ENCODE measurements around the gene TMX3.

The TMX3 gene, protein sequence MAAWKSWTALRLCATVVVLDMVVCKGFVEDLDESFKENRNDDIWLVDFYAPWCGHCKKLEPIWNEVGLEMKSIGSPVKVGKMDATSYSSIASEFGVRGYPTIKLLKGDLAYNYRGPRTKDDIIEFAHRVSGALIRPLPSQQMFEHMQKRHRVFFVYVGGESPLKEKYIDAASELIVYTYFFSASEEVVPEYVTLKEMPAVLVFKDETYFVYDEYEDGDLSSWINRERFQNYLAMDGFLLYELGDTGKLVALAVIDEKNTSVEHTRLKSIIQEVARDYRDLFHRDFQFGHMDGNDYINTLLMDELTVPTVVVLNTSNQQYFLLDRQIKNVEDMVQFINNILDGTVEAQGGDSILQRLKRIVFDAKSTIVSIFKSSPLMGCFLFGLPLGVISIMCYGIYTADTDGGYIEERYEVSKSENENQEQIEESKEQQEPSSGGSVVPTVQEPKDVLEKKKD

DNA sequence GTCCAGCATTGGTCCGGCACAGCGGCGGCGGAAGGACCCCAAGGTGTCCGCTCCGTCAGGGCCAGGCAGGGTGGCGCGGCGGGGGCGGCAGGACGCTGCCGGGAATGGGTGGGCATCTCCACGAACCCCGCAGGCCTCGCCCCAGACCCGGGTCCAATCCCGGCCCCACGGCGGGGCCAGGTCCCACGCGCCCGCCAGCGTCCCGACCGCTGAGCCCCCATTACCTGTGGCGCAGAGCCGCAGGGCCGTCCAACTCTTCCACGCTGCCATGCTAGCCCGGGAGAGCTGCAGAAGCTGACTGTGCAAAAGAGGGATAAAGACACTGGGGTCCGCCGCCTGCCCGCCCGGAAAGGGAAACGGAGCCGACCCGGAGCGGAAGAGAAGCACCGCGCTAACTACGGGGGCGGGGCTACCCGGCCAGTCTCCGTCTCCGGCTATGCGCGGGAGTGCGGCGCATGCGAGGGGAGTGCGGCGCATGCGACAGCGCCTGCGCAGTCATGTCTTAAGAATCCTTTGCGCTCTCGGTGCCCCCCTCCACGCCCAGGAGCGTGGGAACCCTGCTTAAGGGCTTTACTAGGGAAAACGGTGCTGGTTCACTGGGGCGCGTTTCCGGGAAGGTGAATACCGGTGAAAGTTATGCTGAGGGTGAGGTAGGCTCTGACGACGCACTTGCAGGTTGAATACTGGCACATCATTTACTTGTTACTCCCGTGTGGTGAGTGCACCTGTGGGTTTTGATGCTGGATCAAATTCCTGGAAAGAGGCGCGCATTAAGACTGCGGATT lies at the start of gene TMX3:
Gene TMX3 (minus strand): TSS at position 397 of the 785 bp plus-strand sequence. CDS start 127 bp downstream, at position 270.
- DNase-seq: peak; percentile 90

DNA sequence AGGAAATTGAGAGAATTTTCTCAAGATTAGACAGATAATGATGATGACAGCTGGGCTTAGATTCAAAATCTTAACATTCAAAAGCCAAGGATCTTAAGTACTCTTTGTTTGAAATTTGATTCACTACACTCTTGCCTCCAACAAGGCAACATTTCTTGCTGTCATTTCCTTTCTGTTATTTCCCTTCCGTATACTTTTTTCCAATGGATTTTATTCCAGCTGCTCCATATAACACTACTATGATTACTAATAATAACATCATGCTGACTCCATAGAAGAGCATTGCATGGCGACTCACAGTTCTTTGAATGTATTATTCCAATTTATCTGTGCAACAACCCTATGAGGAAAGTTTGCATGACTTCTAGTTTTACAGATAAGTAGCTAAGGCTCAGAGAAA lies 49.1 kb upstream of the TMX3 start:
- DNase-seq: no peak

- DNase-seq: no peak
Observed at GRCh38 chr18:68763083-68763482, 48.2 kb upstream of the TMX3 start.

DNA sequence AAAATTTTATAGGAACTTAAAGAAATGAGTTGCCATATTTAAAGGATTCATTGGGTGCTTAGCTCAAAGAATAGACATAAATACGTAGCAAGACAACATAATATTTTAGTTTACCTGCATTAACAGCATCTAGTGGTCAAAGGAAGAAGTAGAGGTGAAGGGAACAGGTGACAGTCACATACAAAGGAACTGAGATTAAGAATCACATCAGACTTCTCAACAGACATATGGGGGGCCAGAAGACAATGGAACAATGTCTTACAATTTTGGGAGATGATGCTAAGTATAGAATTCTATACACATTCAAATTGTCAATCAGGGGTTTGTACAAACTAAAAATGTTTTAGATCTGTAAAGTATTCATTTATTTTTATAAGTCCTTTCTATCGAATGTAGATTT lies 44.4 kb upstream of the TMX3 start:
- DNase-seq: no peak

GRCh38 chr18:68757126-68757525 lies 42.2 kb upstream of the TMX3 start:
- DNase-seq: no peak

- no peak for DNase-seq
Observed at GRCh38 chr18:68742206-68742605, 27.3 kb upstream of the TMX3 start.

GRCh38 chr18:68740966-68741365 lies 26.1 kb upstream of the TMX3 start:
- DNase-seq: no peak

DNA sequence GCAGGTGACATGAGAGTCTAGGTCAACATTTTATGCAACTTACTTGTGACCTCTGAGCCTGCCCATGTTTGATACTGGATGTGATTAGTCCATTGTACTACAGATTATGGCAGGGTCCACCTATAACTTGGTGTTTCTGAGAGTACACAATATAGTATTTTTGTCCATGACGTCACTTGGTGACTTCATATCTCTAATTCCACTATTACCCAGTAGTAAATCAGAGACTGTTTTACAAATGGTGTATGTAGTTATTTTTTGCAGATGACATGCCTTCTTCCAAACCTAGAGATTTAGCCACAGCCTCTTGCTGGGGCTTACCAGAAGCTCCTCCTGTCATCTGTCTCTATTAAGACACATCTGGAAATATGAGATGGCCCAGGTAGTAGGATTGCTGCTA lies 24.6 kb upstream of the TMX3 start:
- no peak for DNase-seq

- no peak for DNase-seq
Observed at GRCh38 chr18:68738564-68738963, 23.7 kb upstream of the TMX3 start.

- no peak for DNase-seq
Observed at GRCh38 chr18:68735483-68736343, 20.8 kb upstream of the TMX3 start.

GRCh38 chr18:68734308-68734707 lies 19.4 kb upstream of the TMX3 start:
- DNase-seq: no peak

GRCh38 chr18:68733707-68734106 lies 18.8 kb upstream of the TMX3 start:
- DNase-seq: no peak

DNA sequence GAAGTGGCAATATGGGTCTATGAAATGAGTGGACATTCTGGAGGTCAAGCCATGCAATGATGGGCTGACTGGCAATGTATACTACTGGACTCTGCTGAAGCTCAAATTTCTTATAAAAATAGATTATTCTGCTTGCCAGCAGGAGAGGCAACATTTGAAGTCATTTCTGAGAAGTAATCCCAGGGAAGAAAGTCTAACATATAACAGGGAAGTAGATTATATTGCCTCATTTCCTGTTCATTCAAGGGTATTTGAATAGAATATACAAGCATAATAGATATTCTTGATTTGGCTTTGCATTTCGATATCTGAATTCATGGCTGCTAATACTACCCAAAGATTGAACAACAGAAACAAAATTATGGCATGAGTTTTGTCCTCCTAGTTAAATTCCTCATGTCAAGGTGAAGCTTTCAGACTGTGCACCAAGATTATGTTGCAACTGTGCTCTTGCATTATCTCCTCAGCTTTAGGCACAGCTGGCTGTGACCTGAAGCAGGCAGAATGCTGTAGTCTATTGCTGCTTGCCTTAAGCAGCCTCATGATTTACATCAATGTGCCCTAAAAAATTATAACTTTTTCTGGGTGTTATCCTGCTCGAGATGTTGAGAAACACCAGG lies 13.3 kb upstream of the TMX3 start:
- no peak for DNase-seq

- DNase-seq: no peak
Observed at GRCh38 chr18:68727506-68727905, 12.6 kb upstream of the TMX3 start.

DNA sequence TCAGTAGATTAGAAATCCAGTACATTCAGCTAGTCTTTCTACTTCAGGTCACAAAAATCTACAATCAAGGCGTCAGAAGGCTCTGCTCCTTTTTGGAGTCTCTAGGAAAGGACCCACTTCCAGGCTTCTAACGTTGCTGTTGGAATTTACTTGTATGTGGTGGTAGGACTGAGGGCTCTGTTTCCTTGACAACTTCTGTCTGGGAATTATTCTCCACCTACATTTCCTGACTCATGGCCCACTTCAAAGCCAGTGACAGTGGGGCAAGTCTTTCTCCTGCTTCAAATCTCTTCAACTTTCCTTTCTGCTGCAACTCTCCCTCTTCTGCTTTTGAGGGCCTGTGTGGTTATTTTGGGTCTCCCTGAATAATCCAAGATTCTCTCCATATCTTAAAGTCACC lies 10.4 kb upstream of the TMX3 start:
- no peak for DNase-seq

- no peak for DNase-seq
Observed at GRCh38 chr18:68724021-68724420, 9.1 kb upstream of the TMX3 start.

DNA sequence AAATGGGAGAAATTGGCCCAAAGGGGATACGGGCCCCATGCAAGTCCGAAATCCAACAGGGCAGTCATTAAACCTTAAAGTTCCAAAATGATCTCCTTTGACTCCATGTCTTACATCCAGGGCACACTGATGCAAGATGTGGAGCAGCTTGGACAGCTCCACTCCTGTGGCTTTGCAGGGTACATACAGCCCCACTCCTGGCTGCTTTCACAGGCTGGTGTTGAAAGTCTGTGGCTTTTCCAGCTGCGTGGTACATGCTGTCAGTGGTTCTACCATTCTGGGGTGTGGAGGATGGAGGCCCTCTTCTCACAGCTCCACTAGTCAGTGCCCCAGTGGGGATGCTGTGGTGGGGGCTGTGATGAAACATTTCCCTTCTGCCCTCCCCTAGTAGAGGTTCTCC lies 8.6 kb upstream of the TMX3 start:
- DNase-seq: no peak

DNA sequence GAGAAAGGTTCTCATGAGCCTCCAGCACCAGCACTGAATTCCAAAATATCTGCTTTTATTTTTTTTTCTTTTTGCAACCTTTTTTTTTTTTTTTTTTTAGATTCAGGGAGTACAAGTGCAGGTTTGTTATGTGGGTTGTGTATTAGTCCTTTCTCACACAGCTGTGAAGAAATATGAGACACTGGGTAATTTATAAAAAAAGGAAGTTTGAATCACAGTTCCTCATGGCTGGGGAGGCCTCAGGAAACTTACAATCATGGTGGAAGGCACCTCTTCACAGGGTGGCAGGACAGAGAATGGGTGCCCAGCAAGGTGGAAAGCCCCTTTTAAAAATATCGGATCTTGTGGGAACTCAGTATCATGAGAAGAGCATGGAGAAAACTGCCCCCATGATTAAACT lies 7.9 kb upstream of the TMX3 start:
- DNase-seq: no peak

- no peak for DNase-seq
Observed at GRCh38 chr18:68721681-68722583, 7.0 kb upstream of the TMX3 start.

DNA sequence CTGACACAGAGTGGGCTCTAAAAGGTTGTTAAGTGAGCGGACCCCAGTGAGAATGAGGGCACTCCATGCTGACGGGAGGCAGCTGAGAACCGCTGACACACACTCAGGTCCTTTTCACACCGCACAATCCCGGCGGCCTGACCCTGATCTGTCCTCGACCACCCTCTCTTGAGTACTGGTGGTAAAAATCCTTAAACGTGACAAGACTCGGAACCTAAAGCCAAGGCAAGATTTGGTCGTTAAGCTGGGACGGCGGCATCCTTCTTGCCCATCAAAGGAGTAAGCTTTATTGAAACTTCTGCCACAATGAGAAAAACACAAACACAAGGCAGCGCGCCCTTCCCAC lies 569 bp downstream of the TMX3 start:
- no peak for DNase-seq

DNA sequence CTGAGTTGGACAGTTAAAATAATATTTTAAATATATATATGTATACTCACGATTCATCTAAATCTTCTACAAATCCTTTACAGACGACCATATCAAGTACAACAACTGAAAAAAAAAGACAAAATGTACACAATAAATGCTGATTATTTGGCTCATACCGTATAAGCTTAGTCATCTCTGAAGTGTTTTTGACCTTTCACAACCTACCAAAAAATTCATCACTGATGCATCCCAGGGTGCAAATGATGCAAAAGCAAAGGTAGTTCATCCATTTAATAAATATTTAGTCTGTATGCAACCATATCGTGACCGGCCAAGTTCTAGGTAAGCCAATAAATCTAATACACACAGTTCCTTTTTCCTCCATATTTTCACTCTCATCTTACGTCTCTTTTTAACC lies 1.1 kb downstream of the TMX3 start:
- no peak for DNase-seq

- no peak for DNase-seq
Observed at GRCh38 chr18:68713131-68713530, 1.8 kb downstream of the TMX3 start.

Data from right forelimb (tissue), 1 donor.